Fibroblast of lung (primary cell): ENCODE data around the gene CHMP4A.

Experiments used
- EZH2 ChIP-seq: IDR thresholded peaks from 2 replicates; pipeline ENCODE4 v1.5.1; 2012; ENCODE audit warnings: low read length, control low read depth, mild to moderate bottlenecking; ENCODE audit errors: missing control alignments
- TF ChIP-seq, protein P1 (sequence below), 2 donors: IDR thresholded peaks in 1 of 2; conservative IDR thresholded peaks in 1 of 2; 1 replicate in 1 of 2; 2 replicates in 1 of 2; pipeline ENCODE4 v1.5.1; 2011 to 2012; ENCODE audit warnings: low read length in 2 of 2, control low read depth in 1 of 2, inconsistent platforms in 1 of 2, low read depth in 1 of 2, mild to moderate bottlenecking in 1 of 2

DNA sequence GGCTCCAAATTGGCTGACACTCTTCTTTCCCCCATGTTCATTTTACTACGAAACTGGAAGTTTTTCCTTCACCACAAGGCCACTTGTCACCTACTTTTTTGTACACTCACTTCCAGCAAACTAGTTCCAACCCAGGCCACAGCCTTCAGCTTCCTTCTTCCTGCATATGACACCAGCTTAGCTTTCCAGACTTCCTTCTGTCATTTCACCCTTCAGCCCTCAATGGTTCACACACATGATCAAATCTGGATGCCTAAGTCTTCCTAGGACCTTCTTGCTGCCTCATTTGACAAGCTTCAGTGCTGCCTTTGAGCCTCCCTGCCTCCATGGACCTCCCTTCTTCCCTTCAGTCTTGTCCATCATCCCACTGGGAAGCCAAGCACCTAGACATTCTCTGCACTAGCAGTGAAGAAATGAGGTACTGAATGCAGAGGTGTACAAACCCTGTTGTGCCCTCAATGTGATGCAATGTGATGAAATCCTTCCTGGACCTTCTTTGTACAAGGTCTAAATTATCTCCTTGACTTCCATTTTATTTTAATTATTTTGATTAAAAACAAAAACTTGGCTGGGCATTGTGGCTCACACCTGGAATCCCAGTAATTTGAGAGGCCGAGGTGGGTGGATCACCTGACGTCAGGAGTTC is 45.7 kb downstream of the CHMP4A start:
- TF ChIP-seq, protein P1, sequence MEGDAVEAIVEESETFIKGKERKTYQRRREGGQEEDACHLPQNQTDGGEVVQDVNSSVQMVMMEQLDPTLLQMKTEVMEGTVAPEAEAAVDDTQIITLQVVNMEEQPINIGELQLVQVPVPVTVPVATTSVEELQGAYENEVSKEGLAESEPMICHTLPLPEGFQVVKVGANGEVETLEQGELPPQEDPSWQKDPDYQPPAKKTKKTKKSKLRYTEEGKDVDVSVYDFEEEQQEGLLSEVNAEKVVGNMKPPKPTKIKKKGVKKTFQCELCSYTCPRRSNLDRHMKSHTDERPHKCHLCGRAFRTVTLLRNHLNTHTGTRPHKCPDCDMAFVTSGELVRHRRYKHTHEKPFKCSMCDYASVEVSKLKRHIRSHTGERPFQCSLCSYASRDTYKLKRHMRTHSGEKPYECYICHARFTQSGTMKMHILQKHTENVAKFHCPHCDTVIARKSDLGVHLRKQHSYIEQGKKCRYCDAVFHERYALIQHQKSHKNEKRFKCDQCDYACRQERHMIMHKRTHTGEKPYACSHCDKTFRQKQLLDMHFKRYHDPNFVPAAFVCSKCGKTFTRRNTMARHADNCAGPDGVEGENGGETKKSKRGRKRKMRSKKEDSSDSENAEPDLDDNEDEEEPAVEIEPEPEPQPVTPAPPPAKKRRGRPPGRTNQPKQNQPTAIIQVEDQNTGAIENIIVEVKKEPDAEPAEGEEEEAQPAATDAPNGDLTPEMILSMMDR (conservative IDR thresholded peaks at IDR 0.05 in 1 of 2, IDR thresholded peaks at IDR 0.05 in 1 of 2; ENCODE audit: low read depth in 1 of 2, low read length in 2 of 2), result no peak
- no peak for TF ChIP-seq EZH2
